HG03342 (cell line): Measurements from ENCODE around the gene NUP214.
"Not testable (repeated sequence)": the region's sequence is repeated elsewhere in the genome, so short reads cannot be mapped to it uniquely, and the experiment has no call there.

Experiments used
- ATAC-seq: cut with Tn5 transposase; IDR thresholded peaks from one replicate; pipeline ENCODE4 v1.9.1; 2021; ENCODE audit warnings: mild to moderate bottlenecking, moderate library complexity; ENCODE audit not compliant: unreplicated experiment

Gene NUP214

GRCh38 chr9:131115360-131115742 is 10.0 kb upstream of the NUP214 start:
- ATAC-seq, result not testable (repeated sequence)

GRCh38 chr9:131116281-131117120 is 8.9 kb upstream of the NUP214 start:
- ATAC-seq, result no peak

- ATAC-seq, result no peak
Measured at GRCh38 chr9:131117121-131117761, 8.1 kb upstream of the NUP214 start.

- no peak for ATAC-seq
Measured at GRCh38 chr9:131117762-131118145, 7.6 kb upstream of the NUP214 start.

- ATAC-seq, result no peak
Measured at GRCh38 chr9:131119600-131119999, 5.8 kb upstream of the NUP214 start.

GRCh38 chr9:131120620-131121228 is 4.7 kb upstream of the NUP214 start:
- ATAC-seq, result no peak

- ATAC-seq, result no peak
Measured at GRCh38 chr9:131121346-131121745, 4.0 kb upstream of the NUP214 start.

GRCh38 chr9:131122158-131122557 is 3.2 kb upstream of the NUP214 start:
- ATAC-seq, result no peak

GRCh38 chr9:131125038-131125287 is 423 bp upstream of the NUP214 start:
- ATAC-seq, result no peak

- no peak for ATAC-seq
Measured at GRCh38 chr9:131126059-131126426, 657 bp downstream of the NUP214 start.

- ATAC-seq, result no peak
Measured at GRCh38 chr9:131129183-131129582, 3.8 kb downstream of the NUP214 start.

- no peak for ATAC-seq
Measured at GRCh38 chr9:131138676-131139075, 13.3 kb downstream of the NUP214 start.

- ATAC-seq, result no peak
Measured at GRCh38 chr9:131140112-131140511, 14.7 kb downstream of the NUP214 start.

- ATAC-seq, result no peak
Measured at GRCh38 chr9:131140550-131140949, 15.2 kb downstream of the NUP214 start.

- ATAC-seq, result no peak
Measured at GRCh38 chr9:131142160-131142559, 16.8 kb downstream of the NUP214 start.

- ATAC-seq, result no peak
Measured at GRCh38 chr9:131144201-131144600, 18.8 kb downstream of the NUP214 start.

GRCh38 chr9:131145245-131145644 is 19.9 kb downstream of the NUP214 start:
- no peak for ATAC-seq

- no peak for ATAC-seq
Measured at GRCh38 chr9:131146186-131146585, 20.8 kb downstream of the NUP214 start.

GRCh38 chr9:131148276-131148675 is 22.9 kb downstream of the NUP214 start:
- ATAC-seq, result no peak

GRCh38 chr9:131148966-131149687 is 23.7 kb downstream of the NUP214 start:
- no peak for ATAC-seq

GRCh38 chr9:131149688-131150053 is 24.3 kb downstream of the NUP214 start:
- ATAC-seq, result no peak

- ATAC-seq, result no peak
Measured at GRCh38 chr9:131153595-131153994, 28.2 kb downstream of the NUP214 start.
